ENCODE measurements around the gene PCNX3. TPM values are rescaled to one million over a fixed set of nuclear protein-coding genes. Genes with fewer than 3 reads are reported as not detected.

Gene PCNX3
- total RNA-seq, 1 experiment from 2014 or later = 72.8 TPM

DNA sequence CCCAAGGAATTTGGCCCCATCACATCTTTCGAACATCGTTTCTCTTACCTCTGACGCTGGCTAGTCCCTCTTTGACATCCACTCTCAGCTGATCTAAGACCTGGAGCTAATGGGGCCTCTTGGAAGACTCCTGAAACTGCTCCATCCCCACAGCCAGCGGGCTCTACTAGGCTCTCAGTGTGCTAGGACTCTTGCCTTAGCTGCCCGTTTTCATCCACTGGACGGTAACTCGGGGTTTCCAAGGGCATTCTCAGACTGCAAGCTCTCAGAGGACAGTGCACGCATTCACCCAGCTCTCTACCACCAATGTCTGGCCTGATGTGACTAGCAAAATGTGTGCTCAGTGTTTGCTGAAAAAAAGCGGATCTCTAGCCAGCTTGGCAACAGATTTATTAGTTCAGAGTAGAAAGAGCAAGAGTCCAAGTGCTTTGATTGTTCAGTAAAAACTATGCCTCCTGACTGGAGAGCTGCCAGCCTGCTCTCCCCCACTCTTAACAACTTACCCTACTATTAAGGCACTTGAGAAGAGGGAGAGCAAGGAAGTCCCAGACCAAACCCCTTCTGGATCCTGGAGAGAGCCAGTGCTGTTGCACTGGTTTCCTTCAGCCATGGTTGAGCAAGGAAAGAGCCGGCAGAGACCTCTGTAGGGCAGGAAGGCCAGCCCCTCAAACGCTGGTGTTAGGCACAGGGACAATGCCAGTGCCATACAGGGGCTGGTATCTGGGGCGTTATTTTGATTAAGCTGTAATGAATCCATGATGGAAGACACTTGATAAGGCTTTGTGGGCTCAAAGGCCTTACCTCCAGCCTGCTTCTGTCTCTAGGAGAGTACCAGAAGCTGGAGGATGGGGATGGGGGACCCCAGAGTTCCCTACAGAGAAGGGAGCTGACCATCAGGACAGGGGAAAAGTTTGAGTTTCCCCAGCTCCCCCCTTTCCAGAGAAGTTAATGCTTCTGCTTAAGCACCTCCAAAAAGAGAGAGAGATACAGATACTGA is 38.0 kb downstream of the PCNX3 start:
- peak overlapping the region; percentile 84 for H3K27ac Mint-ChIP-seq (ENCODE audit: unreplicated experiment)
- TF ChIP-seq, protein P1, sequence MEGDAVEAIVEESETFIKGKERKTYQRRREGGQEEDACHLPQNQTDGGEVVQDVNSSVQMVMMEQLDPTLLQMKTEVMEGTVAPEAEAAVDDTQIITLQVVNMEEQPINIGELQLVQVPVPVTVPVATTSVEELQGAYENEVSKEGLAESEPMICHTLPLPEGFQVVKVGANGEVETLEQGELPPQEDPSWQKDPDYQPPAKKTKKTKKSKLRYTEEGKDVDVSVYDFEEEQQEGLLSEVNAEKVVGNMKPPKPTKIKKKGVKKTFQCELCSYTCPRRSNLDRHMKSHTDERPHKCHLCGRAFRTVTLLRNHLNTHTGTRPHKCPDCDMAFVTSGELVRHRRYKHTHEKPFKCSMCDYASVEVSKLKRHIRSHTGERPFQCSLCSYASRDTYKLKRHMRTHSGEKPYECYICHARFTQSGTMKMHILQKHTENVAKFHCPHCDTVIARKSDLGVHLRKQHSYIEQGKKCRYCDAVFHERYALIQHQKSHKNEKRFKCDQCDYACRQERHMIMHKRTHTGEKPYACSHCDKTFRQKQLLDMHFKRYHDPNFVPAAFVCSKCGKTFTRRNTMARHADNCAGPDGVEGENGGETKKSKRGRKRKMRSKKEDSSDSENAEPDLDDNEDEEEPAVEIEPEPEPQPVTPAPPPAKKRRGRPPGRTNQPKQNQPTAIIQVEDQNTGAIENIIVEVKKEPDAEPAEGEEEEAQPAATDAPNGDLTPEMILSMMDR (IDR thresholded peaks at IDR 0.05; ENCODE audit: unreplicated experiment) = no peak
- peaks cover 79% of the 10 kb centered on the region for H3K36me3 Mint-ChIP-seq (ENCODE audit: insufficient read depth, unreplicated experiment)
- intact Hi-C loops (cut with micrococcal nuclease; ENCODE audit: unreplicated experiment) = no loop called here
- BruUV-seq (replicated peaks) = no TSS peak
- H3K9me3 Mint-ChIP-seq (ENCODE audit: low read depth, unreplicated experiment) = no peaks in the 10 kb centered on the region
- peaks cover 38% of the 10 kb centered on the region for H3K4me1 Mint-ChIP-seq (ENCODE audit: low read depth, unreplicated experiment)
- CTCF ChIA-PET = interaction anchor here (0.9 to 1.7 kb wide), 4 partner anchors 10 to 206 kb away, joined by 3 to 5 read pairs (median 4); partner anchors contain the start of genes MUS81, PCNX3, RELA and SIPA1
- no peak for DNase-seq
- peak overlapping the region; percentile 65 for H3K4me3 Mint-ChIP-seq (ENCODE audit: low read depth, unreplicated experiment)
- no peaks in the 10 kb centered on the region for H3K27me3 Mint-ChIP-seq (ENCODE audit: unreplicated experiment)

DNA sequence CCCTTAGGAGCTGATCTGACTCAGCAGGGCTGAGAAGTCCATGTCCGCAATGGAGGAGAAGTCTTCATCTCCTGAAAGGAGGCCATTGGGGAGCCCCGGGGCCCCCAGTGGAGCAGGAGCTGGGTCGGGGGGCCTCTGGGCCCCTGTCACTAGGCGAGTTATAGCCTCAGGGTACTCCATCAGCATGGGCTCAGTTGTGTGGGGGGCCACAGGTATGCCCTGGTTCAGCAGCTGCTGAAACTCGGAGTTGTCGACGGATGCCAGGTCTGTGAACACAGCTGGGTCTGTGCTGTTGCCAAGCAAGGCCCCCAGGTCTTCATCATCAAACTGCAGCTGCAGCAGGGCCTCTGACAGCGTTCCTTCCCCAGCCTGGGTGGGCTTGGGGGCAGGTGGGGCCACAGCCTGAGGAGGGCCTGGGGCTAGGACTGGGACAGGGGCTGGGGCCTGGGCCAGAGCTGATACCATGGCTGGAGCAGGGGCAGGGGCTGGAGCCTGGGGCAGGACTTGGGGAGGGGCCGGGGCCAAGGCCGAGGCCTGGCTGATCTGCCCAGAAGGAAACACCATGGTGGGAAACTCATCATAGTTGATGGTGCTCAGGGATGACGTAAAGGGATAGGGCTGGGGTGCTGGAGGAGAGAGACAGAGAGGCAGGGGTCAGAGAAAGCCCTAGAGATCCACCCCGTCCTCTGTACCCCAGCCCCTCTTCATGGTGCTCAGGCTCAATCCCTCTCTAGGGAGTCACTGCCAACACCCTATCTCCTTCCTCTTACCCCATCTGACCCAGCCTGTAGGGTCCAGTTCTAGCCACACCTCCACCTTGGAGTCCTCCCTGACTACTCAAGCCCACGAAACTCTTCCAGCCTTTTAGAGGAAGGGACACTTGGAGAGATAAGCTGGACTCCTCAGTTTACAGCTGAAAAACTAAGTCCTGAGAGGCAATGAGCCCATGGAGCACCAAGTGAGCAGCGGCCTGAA is 39.1 kb downstream of the PCNX3 start:
- peaks cover 85% of the 10 kb centered on the region for H3K36me3 Mint-ChIP-seq (ENCODE audit: insufficient read depth, unreplicated experiment)
- TF ChIP-seq, protein P1 (IDR thresholded peaks at IDR 0.05; ENCODE audit: unreplicated experiment) = no peak
- CTCF ChIA-PET = interaction anchor here (0.9 kb wide), 1 partner anchor 40 kb away, joined by 3 read pairs; the partner anchor contains the start of gene PCNX3
- no peak overlapping the region for H3K4me3 Mint-ChIP-seq (ENCODE audit: low read depth, unreplicated experiment)
- H3K27ac Mint-ChIP-seq (ENCODE audit: unreplicated experiment) = peak overlapping the region; percentile 36
- H3K9me3 Mint-ChIP-seq (ENCODE audit: low read depth, unreplicated experiment) = no peaks in the 10 kb centered on the region
- intact Hi-C loops (cut with micrococcal nuclease; ENCODE audit: unreplicated experiment) = no loop called here
- H3K4me1 Mint-ChIP-seq (ENCODE audit: low read depth, unreplicated experiment) = peaks cover 38% of the 10 kb centered on the region
- no TSS peak for BruUV-seq (replicated peaks)
- no peaks in the 10 kb centered on the region for H3K27me3 Mint-ChIP-seq (ENCODE audit: unreplicated experiment)
- no peak for DNase-seq

DNA sequence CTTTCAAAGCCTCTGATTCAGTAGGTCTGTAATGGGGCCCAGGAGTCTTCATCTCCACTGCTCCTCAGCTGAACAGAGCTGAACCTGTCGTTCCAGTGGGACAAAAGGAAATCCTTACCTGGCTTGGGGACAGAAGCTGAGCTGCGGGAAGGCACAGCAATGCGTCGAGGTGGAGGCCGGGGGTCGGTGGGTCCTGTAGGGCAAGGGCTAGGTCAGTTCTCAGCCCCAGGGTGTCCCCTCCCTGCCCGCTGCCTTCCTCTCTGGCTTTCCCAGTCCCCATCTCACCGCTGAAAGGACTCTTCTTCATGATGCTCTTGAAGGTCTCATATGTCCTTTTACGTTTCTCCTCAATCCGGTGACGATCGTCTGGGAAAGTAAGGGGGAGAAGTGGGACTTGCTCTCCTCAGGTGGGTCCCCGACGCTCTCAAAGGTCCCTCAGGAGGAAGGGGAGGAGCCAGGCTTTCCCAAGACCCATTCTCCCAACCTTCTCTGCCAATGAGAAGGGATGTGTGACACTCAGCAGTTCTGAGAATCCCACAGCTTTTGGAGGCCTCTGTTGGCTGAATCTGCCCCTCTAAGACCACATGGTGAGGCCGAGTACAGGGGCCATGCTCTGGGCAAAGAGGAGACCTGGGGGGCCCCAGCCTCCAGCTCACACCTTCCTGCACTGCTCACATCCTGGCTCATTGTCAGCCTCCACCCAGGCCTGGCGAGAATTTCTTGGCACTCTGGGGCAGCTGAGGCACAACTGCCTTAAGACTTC is 40.2 kb downstream of the PCNX3 start:
- Mint-ChIP-seq H3K9me3 (ENCODE audit: low read depth, unreplicated experiment) (no peaks in the 10 kb centered on the region), H3K27me3 (ENCODE audit: unreplicated experiment) (no peaks in the 10 kb centered on the region), H3K27ac (ENCODE audit: unreplicated experiment) (peak overlapping the region; percentile 34), H3K4me1 (ENCODE audit: low read depth, unreplicated experiment) (peaks cover 31% of the 10 kb centered on the region), H3K36me3 (ENCODE audit: insufficient read depth, unreplicated experiment) (peaks cover 89% of the 10 kb centered on the region), H3K4me3 (ENCODE audit: low read depth, unreplicated experiment) (no peak overlapping the region)
- TF ChIP-seq, protein P1 (IDR thresholded peaks at IDR 0.05; ENCODE audit: unreplicated experiment) = no peak
- intact Hi-C loops (cut with micrococcal nuclease; ENCODE audit: unreplicated experiment) = no loop called here
- CTCF ChIA-PET = no interaction called here
- DNase-seq = no peak
- no TSS peak for BruUV-seq (replicated peaks)

Measured in Calu3 (cell line).